BJ (cell line): ENCODE data around the gene ZDHHC22. TPM values are rescaled to one million over a fixed set of nuclear protein-coding genes. Genes with fewer than 3 reads are reported as not detected.

Experiments used
- CTCF ChIA-PET: fragments of 350-600 bp; formaldehyde crosslinking; extraction: SDS; loops from one replicate; lab custom pipeline; 2021; ENCODE audit warnings: antibody characterized with exemption, inconsistent platforms; lab: Yijun Ruan, JAX
- POLR2A ChIA-PET: fragments of 300-600 bp; sonication (Branson Sonifier 250); formaldehyde crosslinking; extraction: SDS; loops from one replicate; lab custom pipeline; 2021; ENCODE audit warnings: antibody characterized with exemption; lab: Charles Lee
- DNase-seq: peaks from one replicate; pipeline ENCODE4 v3.0.0-alpha.2; 2011; ENCODE audit warnings: low read depth
- H3K27me3 ChIP-seq: 2 replicates; pipeline ENCODE4 v1.6.0; 2011; ENCODE audit warnings: low read length; ENCODE audit not compliant: control insufficient read depth, insufficient read depth
- H3K36me3 ChIP-seq: 2 replicates; pipeline ENCODE4 v1.5.1; 2011; ENCODE audit warnings: low read length; ENCODE audit not compliant: control insufficient read depth, insufficient read depth
- H3K4me3 ChIP-seq: 2 replicates; pipeline ENCODE4 v1.5.1; 2011; ENCODE audit warnings: low read depth, mild to moderate bottlenecking, control low read depth, low read length
- polyA plus RNA-seq: library from polyadenylated mRNA; depleted of rRNA; stranded (reverse); fragments of >200 nt; gene quantifications from 2 replicates; pipeline ENCODE4 v1.2.3, GENCODE V29; 2011
- TF ChIP-seq, protein P1 (sequence below): IDR thresholded peaks from 2 replicates; pipeline ENCODE4 v1.5.1; 2011; ENCODE audit warnings: low read depth, mild to moderate bottlenecking, control low read depth, inconsistent platforms, low read length, moderate library complexity; ENCODE audit not compliant: insufficient read depth

The ZDHHC22 gene
- polyA plus RNA-seq, 1 experiment: not detected

DNA sequence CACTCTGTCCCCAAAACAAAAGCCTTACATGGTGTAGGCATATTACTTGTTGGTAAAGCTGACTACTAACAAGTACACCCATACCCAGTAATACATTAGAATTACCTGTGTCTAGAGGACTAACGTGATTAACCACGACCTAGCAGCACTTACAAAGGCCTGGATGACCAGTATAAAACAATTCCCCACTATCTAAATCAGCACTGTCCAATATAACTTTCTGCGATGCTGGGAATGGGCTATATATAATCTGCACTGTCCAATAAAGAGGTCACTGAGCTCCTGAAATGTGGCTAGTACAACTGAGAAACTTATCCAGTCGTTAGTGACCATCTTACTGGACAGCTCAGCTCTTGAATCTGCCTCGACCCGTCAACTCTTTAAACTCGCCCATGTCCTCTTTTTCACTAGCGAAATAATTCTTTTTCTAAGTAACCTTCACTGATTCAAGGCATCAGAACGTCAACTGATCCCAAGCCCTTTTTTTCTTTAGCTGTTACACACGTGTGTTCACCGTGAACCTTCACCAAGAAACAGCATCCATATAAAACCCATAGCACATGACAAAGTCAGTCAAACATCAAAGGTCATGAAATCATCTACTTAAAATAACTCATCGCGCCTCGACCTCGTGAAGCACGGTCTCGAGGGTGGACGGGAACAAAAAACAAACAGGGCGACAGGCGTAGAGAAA, 44.4 kb downstream of the ZDHHC22 start:
- ChIA-PET CTCF (interaction anchor here (1.0 to 23.1 kb wide), 7 partner anchors 13 to 387 kb away, joined by 3 to 333 read pairs (median 14); no protein-coding TSS in a partner anchor), POLR2A (interaction anchor here (0.8 kb wide), 1 partner anchor 17 kb away, joined by 3 read pairs; no protein-coding TSS in a partner anchor)
- Histone ChIP-seq H3K36me3 (no peaks in the 10 kb centered on the region), H3K4me3 (peak overlapping the region; percentile 71), H3K27me3 (no peaks in the 10 kb centered on the region)
- TF ChIP-seq, protein P1, sequence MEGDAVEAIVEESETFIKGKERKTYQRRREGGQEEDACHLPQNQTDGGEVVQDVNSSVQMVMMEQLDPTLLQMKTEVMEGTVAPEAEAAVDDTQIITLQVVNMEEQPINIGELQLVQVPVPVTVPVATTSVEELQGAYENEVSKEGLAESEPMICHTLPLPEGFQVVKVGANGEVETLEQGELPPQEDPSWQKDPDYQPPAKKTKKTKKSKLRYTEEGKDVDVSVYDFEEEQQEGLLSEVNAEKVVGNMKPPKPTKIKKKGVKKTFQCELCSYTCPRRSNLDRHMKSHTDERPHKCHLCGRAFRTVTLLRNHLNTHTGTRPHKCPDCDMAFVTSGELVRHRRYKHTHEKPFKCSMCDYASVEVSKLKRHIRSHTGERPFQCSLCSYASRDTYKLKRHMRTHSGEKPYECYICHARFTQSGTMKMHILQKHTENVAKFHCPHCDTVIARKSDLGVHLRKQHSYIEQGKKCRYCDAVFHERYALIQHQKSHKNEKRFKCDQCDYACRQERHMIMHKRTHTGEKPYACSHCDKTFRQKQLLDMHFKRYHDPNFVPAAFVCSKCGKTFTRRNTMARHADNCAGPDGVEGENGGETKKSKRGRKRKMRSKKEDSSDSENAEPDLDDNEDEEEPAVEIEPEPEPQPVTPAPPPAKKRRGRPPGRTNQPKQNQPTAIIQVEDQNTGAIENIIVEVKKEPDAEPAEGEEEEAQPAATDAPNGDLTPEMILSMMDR: no peak
- DNase-seq: no peak

DNA sequence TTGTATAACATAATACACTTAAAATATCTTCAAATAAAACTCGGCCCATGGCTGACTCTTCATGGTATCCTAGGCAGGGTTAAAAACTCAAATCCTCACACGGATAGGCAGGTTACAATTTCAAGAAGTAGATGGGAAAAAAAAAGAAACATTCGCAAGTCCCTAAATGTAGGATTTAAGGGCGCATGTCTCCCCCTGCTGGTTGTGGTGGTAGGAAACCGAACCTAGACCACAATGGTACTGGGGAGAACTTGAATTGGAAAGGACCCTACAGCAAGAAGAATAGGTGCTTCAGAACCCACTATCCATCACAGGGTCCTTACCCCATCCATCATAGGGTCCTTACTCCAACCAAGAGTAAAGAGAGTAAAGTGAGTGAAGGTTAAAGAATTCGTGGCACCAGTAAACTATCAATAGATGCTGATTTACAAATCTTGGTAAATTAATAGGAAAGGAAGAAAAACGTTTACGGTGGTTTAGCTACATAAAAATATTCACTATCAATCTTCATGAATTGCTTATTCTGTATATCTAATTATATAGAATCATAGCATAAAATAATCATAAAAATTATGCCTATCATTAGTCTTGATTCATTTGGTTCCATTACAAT, 46.8 kb downstream of the ZDHHC22 start:
- DNase-seq: no peak
- POLR2A ChIA-PET: no interaction called here
- Histone ChIP-seq H3K27me3 (no peaks in the 10 kb centered on the region), H3K36me3 (no peaks in the 10 kb centered on the region), H3K4me3 (no peak overlapping the region)
- CTCF ChIA-PET: interaction anchor here (0.6 to 23.1 kb wide), 19 partner anchors 11 to 227 kb away, joined by 3 to 333 read pairs (median 4); no protein-coding TSS in a partner anchor
- TF ChIP-seq, protein P1: peak; percentile 86

DNA sequence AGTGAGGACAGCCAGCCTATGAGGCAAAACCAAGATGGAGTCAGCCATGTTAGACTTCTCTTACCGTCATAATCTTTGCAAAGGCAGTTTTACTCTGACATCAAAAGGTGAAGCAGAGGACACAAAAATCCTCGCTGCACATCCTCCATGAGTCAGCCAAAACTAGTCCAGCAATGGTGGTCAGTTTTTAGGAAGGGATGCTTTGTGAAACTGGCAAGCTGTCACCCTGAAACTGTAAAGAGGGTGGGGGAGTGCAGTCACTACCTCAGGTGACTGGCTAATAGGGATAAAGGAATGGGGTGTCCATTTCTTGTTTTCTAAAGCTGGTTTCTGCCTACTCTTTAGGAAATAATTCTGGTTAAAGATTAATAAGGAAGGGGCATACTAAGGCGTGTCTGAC, 48.9 kb downstream of the ZDHHC22 start:
- TF ChIP-seq, protein P1: no peak
- no peak for DNase-seq
- Histone ChIP-seq H3K27me3 (peaks cover 2% of the 10 kb centered on the region; the same call in 1 of the 2 replicates), H3K4me3 (no peak overlapping the region), H3K36me3 (no peaks in the 10 kb centered on the region)
- POLR2A ChIA-PET: no interaction called here
- CTCF ChIA-PET: interaction anchor here (1.4 to 23.1 kb wide), 4 partner anchors 9 to 217 kb away, joined by 3 to 333 read pairs (median 62); no protein-coding TSS in a partner anchor

DNA sequence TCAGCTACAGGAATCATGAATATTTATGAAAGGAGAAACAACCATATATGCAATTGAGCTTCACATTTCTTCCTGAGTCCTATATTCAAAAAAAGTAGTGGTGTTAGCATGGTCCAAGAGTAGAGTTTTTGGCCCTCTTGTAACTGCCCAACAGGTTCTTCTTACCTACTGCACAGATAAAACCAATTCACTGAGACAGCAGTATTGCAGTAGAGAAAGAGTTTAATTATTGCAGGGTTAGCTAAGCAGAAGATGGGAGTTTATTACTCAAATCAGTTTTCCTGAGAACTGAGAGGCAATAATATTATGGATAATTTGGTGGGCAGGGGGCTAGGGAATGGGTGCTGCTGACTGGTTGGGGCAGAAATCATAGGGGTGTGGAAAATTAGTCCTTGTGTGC, 50.1 kb downstream of the ZDHHC22 start:
- TF ChIP-seq, protein P1: no peak
- no peak for DNase-seq
- ChIA-PET POLR2A (no interaction called here), CTCF (interaction anchor here (0.5 to 23.1 kb wide), 6 partner anchors 9 to 279 kb away, joined by 3 to 333 read pairs (median 4); no protein-coding TSS in a partner anchor)
- no peaks in the 10 kb centered on the region for H3K36me3 ChIP-seq
- no peak overlapping the region for H3K4me3 ChIP-seq
- peaks cover 2% of the 10 kb centered on the region; the same call in 1 of the 2 replicates for H3K27me3 ChIP-seq

DNA sequence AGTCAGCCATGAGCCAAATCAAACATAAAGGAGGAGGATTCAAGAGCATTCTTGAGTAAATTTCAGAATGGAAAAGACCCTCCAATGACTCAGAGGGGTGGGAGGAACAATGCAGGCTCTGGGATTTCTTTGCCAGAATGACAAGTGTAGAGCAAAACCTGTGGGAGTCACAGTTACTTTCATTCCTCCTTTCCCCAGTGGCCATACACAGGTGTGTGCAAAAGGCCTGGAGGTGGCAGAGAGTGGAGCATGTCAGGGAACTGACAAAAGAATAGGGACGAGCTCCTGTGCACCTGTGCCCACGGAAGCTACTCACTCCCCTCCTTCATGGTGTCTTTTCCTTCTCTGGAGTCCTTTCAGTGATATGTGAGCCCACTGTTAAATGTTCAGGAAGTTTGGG, 52.9 kb downstream of the ZDHHC22 start:
- ChIA-PET POLR2A (no interaction called here), CTCF (interaction anchor here (1.5 to 23.1 kb wide), 3 partner anchors 18 to 213 kb away, joined by 3 to 333 read pairs (median 6); no protein-coding TSS in a partner anchor)
- TF ChIP-seq, protein P1: no peak
- Histone ChIP-seq H3K36me3 (no peaks in the 10 kb centered on the region), H3K27me3 (peaks cover 7% of the 10 kb centered on the region), H3K4me3 (no peak overlapping the region)
- no peak for DNase-seq
